ENCODE data around the gene UTS2R.

DNA sequence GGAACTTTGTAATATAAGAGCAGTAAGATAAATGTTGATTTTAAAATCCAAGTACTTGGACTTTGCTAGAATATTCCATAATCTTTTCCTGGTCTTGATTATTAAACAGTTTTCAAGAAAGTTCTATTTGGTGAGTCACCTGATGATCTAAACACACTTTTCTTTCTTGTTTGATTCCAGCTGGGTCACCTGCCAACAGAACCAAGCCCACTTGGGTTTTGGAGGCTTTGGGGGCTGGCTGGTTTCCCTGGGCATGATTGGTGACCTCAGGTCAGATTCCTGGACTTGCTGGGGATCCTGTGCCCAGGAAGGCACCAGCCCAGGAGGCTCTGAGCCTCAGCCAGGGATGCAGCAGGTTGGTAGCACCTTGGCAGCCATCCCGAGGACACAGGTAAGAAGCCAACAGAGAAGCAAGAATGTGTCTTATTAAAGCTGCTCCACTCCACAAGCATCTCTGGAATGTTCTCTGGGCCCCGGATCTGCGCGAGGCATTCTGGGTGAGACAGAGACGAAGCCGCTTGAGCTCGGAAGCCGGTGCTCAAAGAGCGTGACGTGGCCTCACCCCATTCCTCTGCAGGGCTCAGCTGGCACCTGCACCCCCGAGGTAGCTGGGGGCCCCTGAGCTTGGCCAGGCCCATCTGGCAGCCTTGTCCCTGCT, 15.7 kb upstream of the UTS2R start:
- TF ChIP-seq POLR2AphosphoS5 (IDR thresholded peaks at IDR 0.05; ENCODE audit: low read depth, low read length), result no peak
- TF ChIP-seq TAF1 (IDR thresholded peaks at IDR 0.05; ENCODE audit: low read depth, low read length), result no peak
- no peak for TF ChIP-seq SPI1 (IDR thresholded peaks at IDR 0.05; ENCODE audit: low read depth, low read length)

Measured in GM12891 (cell line).